GM21381 (cell line): ENCODE measurements around the gene EPHB1.

ENCODE experiments used
- ATAC-seq: cut with Tn5 transposase; IDR thresholded peaks from one replicate; pipeline ENCODE4 v1.9.1; 2021; ENCODE audit warnings: mild to moderate bottlenecking, moderate library complexity; ENCODE audit not compliant: unreplicated experiment

EPHB1 gene

GRCh38 chr3:134846911-134847317 lies 51.9 kb downstream of the EPHB1 start:
- no peak for ATAC-seq

- ATAC-seq: no peak
Observed at GRCh38 chr3:134847349-134847748, 52.3 kb downstream of the EPHB1 start.

- no peak for ATAC-seq
Observed at GRCh38 chr3:134849561-134849960, 54.5 kb downstream of the EPHB1 start.

DNA sequence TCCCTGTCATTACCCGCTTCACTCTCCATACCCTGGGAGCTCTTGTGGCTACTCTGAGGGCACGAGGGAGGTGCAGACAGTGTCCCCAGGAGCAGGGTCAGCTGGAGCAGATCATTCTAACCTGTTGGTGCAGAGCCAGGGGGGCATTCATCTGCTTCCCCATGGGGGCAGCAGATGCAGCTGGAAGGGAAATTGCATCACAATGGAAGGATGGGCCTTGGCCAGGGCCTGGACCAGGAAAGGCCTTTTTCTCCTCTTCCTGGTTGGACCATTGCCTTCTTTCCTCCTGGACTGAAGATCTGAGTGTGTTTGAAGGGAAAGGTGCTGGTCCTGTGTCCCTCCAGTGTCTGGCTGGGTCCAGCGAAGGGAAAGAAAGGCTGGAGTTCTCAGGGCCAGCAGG lies 55.7 kb downstream of the EPHB1 start:
- no peak for ATAC-seq

- ATAC-seq: no peak
Observed at GRCh38 chr3:134852132-134852531, 57.1 kb downstream of the EPHB1 start.

- ATAC-seq: peak; percentile 94
Observed at GRCh38 chr3:134852893-134853351, 57.9 kb downstream of the EPHB1 start.

DNA sequence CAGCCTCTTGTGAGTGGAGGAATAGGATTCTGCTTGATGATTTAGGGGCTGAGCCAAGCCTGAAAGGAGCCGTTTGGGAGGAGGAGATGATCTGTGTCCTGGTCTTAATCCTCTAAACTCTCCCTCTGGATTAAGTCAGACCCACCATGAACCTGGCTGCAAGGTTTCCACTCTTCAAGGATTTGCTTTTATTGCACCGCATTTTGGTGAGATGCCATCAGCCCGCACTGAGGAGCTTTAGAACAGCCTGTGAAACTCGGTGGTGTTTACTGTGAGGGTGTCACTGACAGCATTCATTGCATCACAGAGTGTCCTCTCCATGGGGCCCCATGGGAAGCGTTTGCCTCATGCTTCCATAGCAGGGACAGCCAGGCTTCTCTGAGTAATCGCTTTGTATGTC lies 59.2 kb downstream of the EPHB1 start:
- no peak for ATAC-seq

- ATAC-seq: no peak
Observed at GRCh38 chr3:134857356-134857755, 62.3 kb downstream of the EPHB1 start.

DNA sequence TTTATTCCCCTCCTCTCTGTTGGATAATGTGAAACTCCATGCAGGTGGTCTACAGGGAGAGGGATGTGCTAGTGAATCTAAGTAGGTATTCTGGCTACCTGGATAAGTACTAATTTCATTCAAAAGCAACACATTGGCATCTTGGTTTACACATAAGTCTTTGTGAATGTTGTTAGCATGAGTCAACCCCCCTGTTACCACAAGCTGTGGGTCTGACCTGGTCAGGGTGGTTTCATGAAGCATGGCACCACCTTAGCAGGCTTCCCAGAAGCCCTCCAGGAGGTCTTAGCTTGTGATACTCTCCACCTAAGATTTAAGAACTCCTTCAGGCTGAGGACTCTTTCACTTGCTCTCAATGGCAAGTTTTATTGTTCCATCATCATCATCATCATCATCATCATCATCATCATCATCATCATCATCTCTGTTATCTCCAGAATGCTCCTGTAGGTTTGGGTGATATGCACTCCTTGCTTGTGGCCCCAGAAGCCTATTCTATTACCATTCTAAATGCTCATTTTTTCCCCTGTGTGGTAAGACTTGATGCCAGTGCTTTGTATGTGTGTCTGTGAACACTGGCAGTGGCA lies 62.8 kb downstream of the EPHB1 start:
- ATAC-seq: no peak

DNA sequence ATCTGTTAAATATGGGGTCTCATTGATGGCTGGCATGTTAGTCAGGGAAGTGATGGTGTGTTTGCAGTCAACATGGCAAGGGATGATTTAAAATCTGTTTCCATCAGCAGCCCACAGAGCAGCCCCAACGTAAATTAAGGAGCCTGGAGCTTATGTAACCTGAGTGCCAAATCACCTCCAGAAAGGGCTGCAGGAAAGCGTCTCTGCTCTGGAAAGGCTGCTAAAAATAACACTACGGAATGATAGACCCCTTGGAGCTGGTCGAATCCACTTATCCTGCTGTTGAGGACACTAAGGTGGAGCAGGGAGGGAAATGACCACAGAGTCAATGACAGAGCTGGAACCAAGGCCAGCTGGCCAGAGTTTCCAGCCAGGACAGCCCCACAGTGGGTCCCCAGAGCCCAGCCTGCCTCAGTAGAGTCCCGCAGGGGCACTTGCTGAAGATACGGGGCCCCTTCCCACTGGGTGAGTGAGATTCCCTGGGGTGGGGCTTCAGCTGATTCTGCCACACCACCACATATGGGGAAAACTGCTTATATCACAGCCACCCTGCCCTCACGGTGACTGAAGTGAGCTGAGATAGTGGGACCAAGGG lies 63.5 kb downstream of the EPHB1 start:
- ATAC-seq: no peak

DNA sequence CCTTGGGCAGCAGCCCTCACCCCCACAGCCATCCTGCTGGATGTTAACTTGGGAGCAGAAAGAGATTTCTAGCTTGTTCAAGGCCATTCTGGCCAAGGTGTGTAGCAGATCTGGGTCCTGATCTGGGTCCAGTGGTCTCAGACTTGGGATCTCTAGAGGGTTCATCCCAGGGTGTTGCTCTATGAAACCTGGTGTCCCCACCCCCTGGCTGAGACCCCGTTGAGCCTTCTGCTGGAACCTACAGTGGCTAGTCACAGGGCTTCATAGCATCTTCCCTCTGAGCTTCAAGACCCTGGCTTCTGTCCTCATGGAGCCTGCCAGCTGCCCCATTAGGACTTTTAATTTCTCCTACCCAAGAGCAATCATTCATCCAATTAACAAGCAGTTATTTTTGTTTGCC lies 64.3 kb downstream of the EPHB1 start:
- no peak for ATAC-seq

DNA sequence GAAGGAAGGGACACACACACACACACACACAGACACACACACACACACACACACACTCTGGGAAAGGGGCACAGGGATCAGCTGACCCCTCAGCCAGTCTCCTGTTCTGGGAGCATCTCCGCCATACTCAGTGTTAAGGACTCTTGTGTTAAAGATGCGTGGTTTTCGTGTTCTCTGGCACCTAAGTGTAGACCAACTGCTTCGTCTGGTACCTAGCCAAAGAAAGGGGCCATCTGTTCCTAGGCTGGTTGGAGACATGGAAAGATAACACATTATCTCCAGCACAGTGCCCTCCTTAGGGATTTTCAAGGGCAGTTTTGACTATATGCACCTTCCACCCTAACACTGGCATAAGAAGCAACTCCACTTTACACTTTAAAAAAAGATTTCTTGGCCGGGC lies 65.1 kb downstream of the EPHB1 start:
- ATAC-seq: no peak

GRCh38 chr3:134863915-134864314 lies 68.9 kb downstream of the EPHB1 start:
- no peak for ATAC-seq

DNA sequence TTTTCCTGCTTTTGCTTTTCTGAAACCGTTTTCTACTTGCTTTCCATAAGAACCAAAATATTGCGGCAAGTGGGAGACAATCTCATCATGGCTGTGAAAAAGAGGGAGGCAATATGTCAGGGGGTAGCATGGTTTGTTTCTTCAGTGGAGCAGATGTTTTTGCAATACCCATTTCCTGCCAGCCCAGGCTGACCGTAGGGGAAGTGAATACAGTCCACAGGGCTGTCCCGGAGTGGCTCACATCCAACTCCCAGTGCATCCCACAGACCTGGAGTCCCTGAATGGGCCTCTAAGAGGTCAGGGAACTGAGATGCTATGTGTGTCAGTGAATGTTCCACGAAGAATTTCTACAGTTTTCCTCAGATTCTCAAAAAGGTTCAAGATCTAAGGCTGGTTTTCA lies 69.6 kb downstream of the EPHB1 start:
- ATAC-seq: no peak

- no peak for ATAC-seq
Observed at GRCh38 chr3:134867277-134867676, 72.2 kb downstream of the EPHB1 start.

- ATAC-seq: no peak
Observed at GRCh38 chr3:134869153-134869726, 74.2 kb downstream of the EPHB1 start.

DNA sequence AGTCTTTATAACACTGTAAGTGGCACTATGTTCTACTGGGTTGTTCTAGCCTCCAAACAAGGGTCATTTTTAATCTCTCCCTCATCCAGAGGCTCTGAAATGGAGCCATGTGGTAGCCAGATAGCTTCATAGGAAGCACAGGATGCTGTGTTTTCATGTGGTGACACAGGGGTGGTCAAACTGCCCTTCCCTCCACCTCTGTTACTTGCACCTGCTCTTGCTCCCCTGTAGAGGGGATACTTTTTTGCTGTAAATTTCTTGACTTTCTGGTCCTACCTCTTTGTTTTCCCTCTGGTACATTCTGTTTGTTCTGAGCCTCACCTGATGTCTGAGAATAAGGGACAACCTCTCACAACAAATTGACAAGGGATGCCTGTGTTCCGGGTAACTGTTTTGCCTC lies 76.8 kb downstream of the EPHB1 start:
- no peak for ATAC-seq

GRCh38 chr3:134872440-134873388 lies 77.7 kb downstream of the EPHB1 start:
- ATAC-seq: no peak

- no peak for ATAC-seq
Observed at GRCh38 chr3:134873789-134874188, 78.7 kb downstream of the EPHB1 start.

- ATAC-seq: peak; percentile 42
Observed at GRCh38 chr3:134874737-134875413, 79.8 kb downstream of the EPHB1 start.

DNA sequence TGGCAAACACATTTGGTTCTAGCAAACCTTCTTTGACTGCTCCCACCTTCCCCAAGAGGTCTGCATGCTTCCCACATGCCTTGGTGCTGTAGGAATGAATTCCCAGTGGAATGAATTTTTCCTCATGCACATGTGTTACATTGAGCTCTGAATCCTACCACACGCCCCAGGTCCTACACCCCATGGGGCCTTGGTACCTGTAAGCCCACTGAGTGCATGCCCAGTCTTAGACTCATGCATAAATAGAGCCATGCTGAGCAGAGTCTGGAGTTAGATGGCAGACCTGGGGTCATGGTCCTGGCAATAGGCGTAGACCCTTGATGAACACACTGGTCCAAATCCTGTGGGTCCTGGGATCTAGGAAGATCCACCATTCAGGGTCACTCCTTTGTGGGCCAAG lies 81.8 kb downstream of the EPHB1 start:
- ATAC-seq: no peak
